GM23338 (cell line): ENCODE data around the gene KLC3. TPM values are rescaled to one million over a fixed set of nuclear protein-coding genes. Genes with fewer than 3 reads are reported as not detected.

ENCODE experiments used
- CREB1 ChIP-seq: fragments of 250-450 bp; sonication (Bioruptor Pico); IDR thresholded peaks from 2 replicates; pipeline ENCODE4 v1.5.0; 2020; ENCODE audit warnings: low read depth, mild to moderate bottlenecking, moderate library complexity
- JUNB ChIP-seq: IDR thresholded peaks from one replicate; pipeline ENCODE4 v1.6.1; 2016; ENCODE audit warnings: antibody characterized with exemption; ENCODE audit not compliant: unreplicated experiment
- STAT1 ChIP-seq: IDR thresholded peaks from one replicate; pipeline ENCODE4 v1.6.1; 2016; ENCODE audit warnings: antibody characterized with exemption; ENCODE audit not compliant: unreplicated experiment
- ZNF114 ChIP-seq: fragments of 250-450 bp; sonication (Bioruptor Pico); IDR thresholded peaks from 2 replicates; pipeline ENCODE4 v1.5.0; 2020; ENCODE audit warnings: mild to moderate bottlenecking, moderate library complexity
- ZNF462 ChIP-seq: fragments of 250-450 bp; sonication (Bioruptor Pico); IDR thresholded peaks from 2 replicates; pipeline ENCODE4 v1.5.0; 2020; ENCODE audit warnings: mild to moderate bottlenecking, moderate library complexity
- polyA plus RNA-seq: library from polyadenylated mRNA; unstranded; fragments of >200 nt; fragmentation: Nextera tagmentation; extraction: Ambion mirVana; gene quantifications from 2 replicates; pipeline ENCODE4 v1.2.1, GENCODE V29; 2016
- total RNA-seq: library from RNA; depleted of rRNA; stranded (reverse); fragments of >200 nt; shearing (Covaris generic); gene quantifications from 2 replicates; pipeline ENCODE4 v1.2.3, GENCODE V29; 2014
- TF ChIP-seq, protein P1 (sequence below): IDR thresholded peaks from 2 replicates; pipeline ENCODE4 v1.6.1; 2016; ENCODE audit warnings: antibody characterized with exemption
- TF ChIP-seq, protein P2 (sequence below), 2 experiments: fragments of 200-600 bp in 1 of 2; sonication (generic) in 1 of 2; conservative IDR thresholded peaks; 2 replicates each; pipeline versions ENCODE4 v1.5.1 to v1.6.1; 2016 to 2017; ENCODE audit warnings: antibody characterized with exemption in 2 of 2, low read depth in 2 of 2, mild to moderate bottlenecking in 2 of 2, moderate library complexity in 1 of 2

KLC3 gene
- total and polyA plus RNA-seq, 2 experiments from 2014 or later, result 3.1 to 6.4 TPM

DNA sequence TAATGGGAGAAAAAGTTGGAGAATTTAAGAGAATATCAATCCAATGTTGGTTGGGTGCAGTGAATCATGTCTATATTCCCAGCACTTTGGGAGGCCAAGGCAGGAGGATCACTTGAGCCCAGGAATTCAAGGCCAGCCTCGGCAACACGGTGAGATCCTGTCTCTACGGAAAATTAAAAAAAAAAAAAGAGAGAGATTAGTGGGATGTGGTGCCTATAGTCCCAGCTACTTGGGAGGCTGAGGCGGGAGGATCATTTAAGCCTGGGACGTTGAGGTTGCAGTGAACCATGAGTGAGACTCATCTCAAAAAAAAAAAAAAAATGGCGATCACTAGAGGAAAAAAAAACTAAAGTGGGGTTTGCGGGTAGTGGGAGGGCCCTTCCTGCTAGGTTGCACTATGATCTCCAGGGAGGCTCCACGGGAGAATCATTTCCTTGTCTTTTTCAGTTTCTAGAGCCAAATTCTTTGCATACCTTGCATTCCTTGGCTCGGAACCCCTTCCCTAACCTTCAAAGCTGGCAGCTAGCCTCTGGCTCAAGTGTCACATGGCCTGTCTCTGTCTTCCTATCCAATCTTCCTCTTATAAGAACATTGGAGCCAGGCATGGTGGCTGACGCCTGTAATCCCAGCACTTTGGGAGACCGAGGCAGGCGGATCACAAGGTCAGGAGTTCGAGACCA lies 35.6 kb downstream of the KLC3 start (continued):
- TF ChIP-seq ZNF462 (CRISPR knock-in tag) (no peak), ZNF114 (CRISPR knock-in tag) (no peak), CREB1 (CRISPR knock-in tag) (no peak), JUNB (no peak), STAT1 (no peak)
- TF ChIP-seq, protein P1, sequence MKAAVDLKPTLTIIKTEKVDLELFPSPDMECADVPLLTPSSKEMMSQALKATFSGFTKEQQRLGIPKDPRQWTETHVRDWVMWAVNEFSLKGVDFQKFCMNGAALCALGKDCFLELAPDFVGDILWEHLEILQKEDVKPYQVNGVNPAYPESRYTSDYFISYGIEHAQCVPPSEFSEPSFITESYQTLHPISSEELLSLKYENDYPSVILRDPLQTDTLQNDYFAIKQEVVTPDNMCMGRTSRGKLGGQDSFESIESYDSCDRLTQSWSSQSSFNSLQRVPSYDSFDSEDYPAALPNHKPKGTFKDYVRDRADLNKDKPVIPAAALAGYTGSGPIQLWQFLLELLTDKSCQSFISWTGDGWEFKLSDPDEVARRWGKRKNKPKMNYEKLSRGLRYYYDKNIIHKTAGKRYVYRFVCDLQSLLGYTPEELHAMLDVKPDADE, result no peak
- TF ChIP-seq, protein P2, sequence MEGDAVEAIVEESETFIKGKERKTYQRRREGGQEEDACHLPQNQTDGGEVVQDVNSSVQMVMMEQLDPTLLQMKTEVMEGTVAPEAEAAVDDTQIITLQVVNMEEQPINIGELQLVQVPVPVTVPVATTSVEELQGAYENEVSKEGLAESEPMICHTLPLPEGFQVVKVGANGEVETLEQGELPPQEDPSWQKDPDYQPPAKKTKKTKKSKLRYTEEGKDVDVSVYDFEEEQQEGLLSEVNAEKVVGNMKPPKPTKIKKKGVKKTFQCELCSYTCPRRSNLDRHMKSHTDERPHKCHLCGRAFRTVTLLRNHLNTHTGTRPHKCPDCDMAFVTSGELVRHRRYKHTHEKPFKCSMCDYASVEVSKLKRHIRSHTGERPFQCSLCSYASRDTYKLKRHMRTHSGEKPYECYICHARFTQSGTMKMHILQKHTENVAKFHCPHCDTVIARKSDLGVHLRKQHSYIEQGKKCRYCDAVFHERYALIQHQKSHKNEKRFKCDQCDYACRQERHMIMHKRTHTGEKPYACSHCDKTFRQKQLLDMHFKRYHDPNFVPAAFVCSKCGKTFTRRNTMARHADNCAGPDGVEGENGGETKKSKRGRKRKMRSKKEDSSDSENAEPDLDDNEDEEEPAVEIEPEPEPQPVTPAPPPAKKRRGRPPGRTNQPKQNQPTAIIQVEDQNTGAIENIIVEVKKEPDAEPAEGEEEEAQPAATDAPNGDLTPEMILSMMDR (conservative IDR thresholded peaks at IDR 0.05; ENCODE audit: low read depth in 2 of 2), result no peak
